ENCODE measurements around the gene NECAB2.

DNA sequence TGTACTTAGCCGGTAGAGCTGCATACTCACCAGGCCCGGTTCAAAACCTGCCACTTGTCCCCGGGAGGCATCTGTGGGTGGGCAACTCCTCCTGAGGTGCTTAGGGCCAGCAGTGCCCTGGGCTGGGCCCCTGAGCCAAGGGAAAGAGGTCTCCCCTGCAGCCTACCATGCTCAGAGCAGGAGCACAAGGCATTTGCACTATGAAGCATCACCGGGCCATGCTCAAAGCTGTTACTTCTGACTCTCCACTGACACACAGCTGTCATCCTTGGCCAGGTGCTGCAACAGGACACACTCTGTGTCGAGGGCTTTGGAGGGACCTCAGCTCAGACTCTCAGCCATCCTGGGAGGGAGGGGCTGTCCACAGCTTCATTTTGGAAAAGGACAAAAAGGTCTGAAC lies 37.3 kb downstream of the NECAB2 start:
- TF ChIP-seq, protein P1, sequence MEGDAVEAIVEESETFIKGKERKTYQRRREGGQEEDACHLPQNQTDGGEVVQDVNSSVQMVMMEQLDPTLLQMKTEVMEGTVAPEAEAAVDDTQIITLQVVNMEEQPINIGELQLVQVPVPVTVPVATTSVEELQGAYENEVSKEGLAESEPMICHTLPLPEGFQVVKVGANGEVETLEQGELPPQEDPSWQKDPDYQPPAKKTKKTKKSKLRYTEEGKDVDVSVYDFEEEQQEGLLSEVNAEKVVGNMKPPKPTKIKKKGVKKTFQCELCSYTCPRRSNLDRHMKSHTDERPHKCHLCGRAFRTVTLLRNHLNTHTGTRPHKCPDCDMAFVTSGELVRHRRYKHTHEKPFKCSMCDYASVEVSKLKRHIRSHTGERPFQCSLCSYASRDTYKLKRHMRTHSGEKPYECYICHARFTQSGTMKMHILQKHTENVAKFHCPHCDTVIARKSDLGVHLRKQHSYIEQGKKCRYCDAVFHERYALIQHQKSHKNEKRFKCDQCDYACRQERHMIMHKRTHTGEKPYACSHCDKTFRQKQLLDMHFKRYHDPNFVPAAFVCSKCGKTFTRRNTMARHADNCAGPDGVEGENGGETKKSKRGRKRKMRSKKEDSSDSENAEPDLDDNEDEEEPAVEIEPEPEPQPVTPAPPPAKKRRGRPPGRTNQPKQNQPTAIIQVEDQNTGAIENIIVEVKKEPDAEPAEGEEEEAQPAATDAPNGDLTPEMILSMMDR (IDR thresholded peaks at IDR 0.05; ENCODE audit: low read depth, low read length, poor library complexity, severe bottlenecking) = no peak
- no peak for TF ChIP-seq EZH2phosphoT487 (IDR thresholded peaks at IDR 0.05; ENCODE audit: borderline replicate concordance, low read length)

Data from DOHH2 (cell line).